Right kidney (tissue), 1 donor: ENCODE measurements around the gene CRELD1.

Source experiments
- DNase-seq: peaks from one replicate; pipeline ENCODE4 v3.0.0-alpha.2; 2016

Gene CRELD1

DNA sequence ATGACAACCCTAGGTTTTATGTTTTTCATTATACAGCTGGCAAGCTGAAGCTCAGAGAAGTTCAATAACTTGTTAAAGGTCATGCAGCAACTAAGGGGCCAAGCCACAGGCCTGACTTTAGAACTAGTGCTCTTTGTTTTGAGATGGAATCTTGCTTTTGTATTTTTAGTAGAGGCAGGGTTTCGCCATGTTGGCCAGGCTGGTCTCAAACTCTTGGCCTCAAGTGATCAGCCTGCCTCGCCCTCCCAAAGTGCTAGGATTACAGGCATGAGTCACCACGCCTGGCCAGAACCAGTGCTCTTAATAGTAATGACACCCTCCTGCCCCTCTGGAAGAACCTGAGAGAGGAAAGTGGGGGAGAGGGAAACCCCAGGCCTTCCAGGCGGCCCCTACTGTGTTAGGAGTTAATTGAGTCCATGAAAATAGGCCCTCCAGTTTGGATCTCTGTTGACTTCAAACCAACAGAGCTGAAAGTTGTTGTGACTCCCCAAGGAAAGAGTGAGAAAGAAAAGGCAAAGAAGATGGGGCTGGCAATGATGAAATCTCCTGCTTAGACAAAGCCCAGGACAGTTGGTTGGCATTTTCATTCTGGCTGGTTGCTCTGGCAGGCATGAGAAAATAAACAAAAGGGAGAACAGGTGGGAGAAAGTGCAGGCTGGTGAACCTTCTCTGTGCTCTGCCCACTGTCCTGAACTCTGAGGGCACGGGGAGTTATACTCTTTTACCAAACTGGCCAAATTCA, 22.1 kb downstream of the CRELD1 start:
- no peak for DNase-seq

DNA sequence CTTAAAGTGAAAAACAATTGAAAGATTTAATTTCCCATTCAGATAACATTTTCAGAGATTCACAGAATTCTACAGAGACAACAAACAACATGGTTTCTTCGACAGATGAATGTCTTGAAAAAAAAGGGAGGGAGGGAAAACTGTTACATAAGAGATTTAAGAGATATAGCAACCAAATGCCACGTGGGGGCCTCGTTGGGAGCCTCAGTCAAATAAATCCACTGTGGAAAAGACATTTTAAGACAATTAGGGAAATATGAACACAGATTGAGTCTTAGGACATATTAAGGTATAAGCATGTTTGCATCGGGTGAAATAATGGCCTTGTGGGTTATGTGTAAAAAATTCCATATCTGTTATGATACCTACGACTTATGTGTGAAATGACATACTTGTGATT, 23.6 kb downstream of the CRELD1 start:
- DNase-seq = no peak

DNA sequence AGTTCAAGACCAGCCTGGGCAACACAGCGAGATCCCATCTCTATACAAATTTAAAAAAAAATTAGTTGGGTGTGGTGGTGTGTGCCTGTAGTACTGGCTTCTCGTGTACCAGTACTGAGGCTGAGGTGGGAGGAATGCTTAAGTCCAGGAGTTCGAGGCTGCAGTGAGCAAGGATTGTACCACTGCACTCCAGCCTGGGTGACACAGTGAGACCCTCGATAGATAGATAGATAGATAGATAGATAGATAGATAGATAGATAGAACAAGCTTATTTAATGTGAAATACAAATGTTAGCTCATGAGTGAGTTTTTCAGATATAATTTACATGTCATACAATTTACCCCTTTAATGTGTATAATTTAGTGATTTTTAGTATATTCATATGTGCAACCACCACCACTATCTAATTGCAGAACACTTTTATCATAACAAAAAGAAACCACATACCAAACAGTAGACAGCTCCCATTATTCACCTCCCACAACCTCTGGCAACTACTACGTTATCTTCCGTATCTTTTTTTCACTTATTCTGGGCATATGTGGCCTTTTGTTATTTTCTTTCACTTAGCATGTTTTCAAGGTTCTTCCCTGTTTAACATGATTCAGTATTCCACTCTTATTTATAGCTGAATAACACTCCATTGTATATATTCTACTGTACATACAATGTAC, 31.7 kb downstream of the CRELD1 start:
- DNase-seq = no peak

DNA sequence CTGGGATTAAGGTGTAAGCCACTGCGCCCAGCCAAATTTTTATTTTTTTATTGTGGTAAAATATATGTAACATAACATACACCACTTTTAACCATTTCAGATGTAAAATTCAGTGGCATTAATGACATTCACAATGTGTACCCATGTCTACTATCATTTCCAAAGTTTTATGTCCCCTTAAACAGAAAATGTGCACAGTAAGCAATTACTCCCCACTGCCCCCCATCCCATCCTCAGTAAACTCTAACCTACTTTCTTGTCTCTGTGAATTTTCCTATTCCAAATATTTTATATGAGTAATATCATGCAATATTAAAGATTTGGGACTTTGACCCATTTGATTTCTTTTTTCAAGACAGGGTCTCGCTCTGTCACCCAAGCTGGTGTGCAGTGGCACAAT, 33.2 kb downstream of the CRELD1 start:
- no peak for DNase-seq

DNA sequence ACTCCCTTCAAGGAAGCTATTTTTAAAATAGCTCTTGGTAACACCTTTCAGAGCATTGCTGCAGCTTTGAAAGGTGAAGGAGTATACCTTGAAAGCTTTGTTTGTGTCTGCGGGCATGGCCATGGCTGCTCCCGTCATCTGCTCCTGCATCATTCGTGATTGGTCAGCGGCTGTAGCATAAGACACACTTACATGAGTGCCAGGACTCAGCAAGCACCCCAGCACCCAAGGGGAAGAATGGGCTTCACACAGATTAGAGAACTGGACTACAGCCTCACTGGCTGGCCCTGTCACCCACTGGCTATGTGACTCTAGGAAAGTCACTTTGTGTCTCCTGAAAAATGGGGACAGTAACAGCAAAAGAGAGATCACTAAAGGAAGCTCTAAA, 36.0 kb downstream of the CRELD1 start:
- no peak for DNase-seq

DNA sequence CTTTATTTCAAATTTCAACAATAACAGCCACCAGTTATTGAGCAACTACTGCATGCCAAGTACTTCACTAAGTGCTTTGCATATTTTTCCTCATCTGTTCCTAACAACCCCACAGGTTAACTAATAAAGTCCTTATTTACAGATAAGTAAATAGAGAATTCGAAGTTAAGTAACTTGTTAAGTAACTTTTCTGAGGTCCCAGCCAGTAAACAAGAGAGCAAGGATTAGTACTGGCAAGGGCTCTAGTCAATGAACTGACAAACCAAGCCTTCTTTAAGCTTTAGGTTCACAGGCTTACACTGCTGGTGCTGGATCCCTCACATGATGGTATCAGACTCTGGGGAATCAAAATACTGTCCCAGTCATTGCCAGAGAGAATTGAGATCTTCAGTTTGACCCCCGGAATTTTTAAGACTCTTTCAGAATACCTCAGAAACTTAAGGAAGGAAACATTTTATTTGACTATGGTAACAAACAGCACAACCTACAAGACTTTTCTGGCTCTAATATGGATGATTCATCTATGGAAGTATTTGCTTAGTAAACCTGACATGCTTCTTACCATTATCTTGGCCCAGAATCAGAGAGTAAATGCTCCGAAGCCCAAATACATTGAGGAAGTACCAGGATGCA, 36.5 kb downstream of the CRELD1 start:
- DNase-seq = no peak

DNA sequence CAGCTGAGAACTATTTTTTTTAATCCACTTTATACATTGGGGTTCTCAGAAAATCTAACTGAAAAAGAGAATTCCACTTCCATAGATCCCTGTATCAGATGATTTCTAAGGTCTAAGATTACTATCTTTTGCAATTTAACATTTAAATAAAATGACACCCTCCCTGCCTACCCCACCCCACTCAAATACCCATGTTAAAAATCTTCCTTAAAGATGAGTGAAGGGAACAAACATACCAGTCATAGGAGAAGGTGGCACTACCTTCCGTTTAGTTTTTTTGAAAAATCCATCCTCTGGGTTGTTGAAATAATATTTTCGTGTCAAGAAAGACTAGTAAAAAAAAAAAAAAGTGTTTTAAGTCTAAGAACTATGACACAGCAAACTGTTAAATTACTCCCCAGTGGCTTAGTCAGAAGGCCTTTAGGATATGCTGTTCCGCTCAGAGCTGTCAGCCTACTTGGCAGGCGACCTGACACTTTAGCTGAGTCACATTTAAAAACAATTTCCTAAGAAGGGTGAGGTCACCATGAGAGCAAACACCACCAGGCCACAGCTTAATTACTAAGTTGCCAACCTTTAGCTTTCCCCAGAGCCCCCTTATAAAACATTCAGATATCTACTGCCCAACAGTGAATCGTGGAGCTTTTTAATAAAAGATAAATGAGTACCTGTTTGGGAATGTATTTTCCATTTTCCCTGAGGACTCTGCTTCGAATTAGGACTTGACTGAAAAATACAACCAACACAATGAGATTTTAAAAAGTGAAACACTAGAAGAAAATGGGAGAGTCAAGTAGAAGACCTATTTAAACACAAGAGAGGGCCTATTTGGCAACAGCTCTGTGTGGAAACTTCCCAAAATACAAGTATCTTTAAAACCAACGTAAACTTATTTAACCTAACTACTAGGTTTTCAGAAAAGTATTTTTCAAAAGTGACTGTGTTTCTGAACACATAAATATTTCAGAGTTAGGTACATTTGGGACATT, 43.4 kb downstream of the CRELD1 start:
- no peak for DNase-seq

DNA sequence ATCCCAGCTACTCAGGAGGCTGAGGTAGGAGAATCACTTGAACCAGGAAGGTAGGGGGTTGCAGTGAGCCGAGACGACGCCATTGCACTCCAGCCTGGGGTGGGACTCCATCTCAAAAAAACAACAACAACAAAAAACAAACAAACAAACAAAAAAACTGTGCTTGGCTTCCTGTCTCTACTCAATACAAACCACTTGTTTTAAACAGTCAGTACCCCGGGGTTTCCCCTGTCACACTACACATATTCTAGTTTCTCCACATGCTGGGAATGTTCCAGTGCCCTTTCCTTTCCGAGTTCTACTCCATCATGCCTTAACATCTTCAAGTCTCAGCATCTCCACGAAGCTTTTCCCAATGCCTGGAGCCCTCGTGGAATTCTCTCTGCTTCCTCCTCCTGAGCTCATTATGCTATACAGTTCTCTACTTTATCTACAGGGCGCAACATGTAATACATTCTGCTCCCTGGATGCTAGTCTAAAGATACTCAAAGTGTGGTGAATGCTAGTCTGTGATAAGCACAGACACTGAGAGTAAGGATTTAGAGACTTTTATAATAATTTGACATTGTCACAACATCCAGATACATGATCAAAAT, 45.2 kb downstream of the CRELD1 start:
- no peak for DNase-seq

DNA sequence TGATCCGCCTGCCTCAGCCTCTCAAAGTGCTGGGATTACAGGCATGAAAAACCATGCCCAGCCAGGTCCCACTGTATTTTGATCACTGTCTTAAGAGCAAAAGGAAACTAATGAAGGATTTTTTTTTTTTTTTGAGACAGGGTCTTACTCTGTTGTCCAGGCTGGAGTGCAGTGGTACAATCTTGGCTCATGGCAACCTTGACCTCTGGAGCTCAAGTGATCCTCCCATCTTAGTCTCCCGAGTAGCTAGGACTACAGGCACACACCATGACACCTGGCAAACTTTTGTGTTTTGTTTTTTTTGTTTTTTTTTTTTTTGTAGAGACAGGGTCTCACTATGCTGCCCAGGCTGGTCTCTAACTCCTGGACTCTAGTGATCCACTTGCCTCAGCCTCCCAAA, 46.6 kb downstream of the CRELD1 start:
- DNase-seq = no peak

DNA sequence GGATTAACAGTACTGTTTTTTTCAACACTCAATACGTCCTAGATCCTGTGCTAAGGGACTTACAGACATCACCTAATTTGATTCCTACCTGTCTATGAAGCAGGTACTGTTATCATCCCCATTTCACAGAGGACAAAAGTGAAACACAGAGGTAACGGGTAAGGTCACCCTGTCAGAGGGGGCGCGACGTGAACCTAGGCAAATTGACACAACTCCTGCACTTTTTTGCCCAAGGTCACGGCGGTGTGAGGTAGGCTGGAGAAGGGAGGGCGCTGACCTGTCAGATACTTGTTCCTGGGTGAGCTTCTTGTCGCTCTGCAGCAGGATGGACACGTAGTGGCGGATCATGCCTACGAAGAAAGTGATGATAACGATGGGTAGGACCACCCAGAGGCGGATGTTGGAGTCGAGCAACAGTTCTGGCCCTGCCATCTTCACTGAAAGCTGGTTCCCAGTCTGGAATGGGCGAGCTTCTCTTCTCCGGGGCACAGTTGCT, 52.6 kb downstream of the CRELD1 start:
- no peak for DNase-seq

DNA sequence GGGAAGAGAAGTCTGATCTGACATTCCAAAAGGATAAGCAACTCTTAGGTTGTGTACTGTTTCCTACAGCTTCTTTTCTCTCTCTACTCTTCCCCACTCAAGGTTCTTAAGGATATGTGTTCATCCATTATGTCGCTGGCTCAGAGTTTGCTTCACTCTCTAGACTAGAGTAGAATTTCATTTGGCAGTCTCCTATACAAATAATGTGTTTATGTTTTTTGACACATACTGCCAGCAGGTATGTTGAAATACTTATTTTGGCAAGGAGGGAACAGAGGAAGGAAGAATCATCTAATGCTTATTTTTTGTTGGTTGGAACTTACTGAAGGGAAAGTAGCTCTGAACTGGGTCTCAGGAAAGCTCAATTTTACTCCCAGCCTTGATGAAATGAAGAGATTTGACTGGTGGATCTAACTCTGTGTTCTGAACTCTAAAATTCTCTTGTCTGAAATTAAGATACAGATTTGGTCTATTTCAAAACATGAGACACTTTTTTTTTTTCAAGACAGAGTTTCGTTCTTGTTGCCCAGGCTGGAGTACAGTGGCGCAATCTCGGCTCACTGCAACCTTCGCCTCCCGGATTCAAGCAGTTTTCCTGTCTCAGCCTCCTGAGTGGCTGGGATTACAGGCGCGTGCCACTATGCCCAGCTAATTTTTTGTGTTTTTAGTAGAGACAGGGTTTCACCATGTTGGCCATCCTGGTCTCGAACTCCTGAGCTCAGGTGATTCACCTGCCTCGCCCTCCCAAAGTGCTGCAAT, 60.6 kb downstream of the CRELD1 start:
- no peak for DNase-seq
